Activated CD8-positive, alpha-beta T cell treated with anti-CD3 and anti-CD28 coated beads for 36 hours (primary cell): Measurements from ENCODE around the gene CFAP299. TPM values are rescaled to one million over a fixed set of nuclear protein-coding genes. Genes with fewer than 3 reads are reported as not detected.

Experiments
- ATAC-seq: fragments of 200-7000 bp; cut with Tn5 transposase; one replicate; pipeline ENCODE4 v1.10.0; 2021; ENCODE audit warnings: mild to moderate bottlenecking, moderate library complexity
- CTCF ChIA-PET: fragments of 350-600 bp; sonication (Branson Sonifier 250); formaldehyde crosslinking; loops from one replicate; lab custom pipeline; 2021; ENCODE audit warnings: antibody characterized with exemption; lab: Charles Lee
- POLR2A ChIA-PET: fragments of 350-600 bp; sonication (Branson Sonifier 250); formaldehyde crosslinking; loops from one replicate; lab custom pipeline; 2021; ENCODE audit warnings: antibody characterized with exemption; lab: Charles Lee
- DNase-seq: peaks from one replicate; pipeline ENCODE4 v3.0.0-alpha.2; 2020
- H3K27ac Mint-ChIP-seq: one replicate; pipeline ENCODE4 v1.8.0; 2021; ENCODE audit warnings: mild to moderate bottlenecking, mixed read lengths
- H3K27me3 Mint-ChIP-seq: one replicate; pipeline ENCODE4 v1.8.0; 2021; ENCODE audit warnings: mixed read lengths
- H3K36me3 Mint-ChIP-seq: one replicate; pipeline ENCODE4 v1.8.0; 2021; ENCODE audit warnings: low read depth, mixed read lengths
- H3K4me1 Mint-ChIP-seq: one replicate; pipeline ENCODE4 v1.8.0; 2021; ENCODE audit warnings: low read depth, mixed read lengths
- H3K4me3 Mint-ChIP-seq: one replicate; pipeline ENCODE4 v1.8.0; 2021; ENCODE audit warnings: mild to moderate bottlenecking, moderate library complexity, mixed read lengths
- H3K9me3 Mint-ChIP-seq: one replicate; pipeline ENCODE4 v1.8.0; 2021; ENCODE audit warnings: mixed read lengths
- intact Hi-C: fragments of 100-400 bp; cut with micrococcal nuclease; formaldehyde crosslinking; loops from one replicate; pipeline ENCODE4 v1.10.0; 2022
- total RNA-seq, 2 experiments: library from RNA; stranded (reverse); gene quantifications; one replicate each; pipeline ENCODE4 v1.2.3, GENCODE V29; 2021
- TF ChIP-seq, protein P1 (sequence below): fragments of 200-600 bp; IDR thresholded peaks from one replicate; pipeline ENCODE4 v1.8.0; 2022; ENCODE audit warnings: antibody characterized with exemption, mild to moderate bottlenecking

CFAP299 gene
- total RNA-seq, 2 experiments from 2014 or later, result not detected

- intact Hi-C loops, result no loop called here
- ATAC-seq, result no peak
These were observed 620.9 kb downstream of the CFAP299 start for GRCh38 chr4:80956421-80956820.

GRCh38 chr4:80963051-80963450 lies 627.5 kb downstream of the CFAP299 start:
- no peaks in the 10 kb centered on the region for H3K9me3 Mint-ChIP-seq
- no peaks in the 10 kb centered on the region for H3K36me3 Mint-ChIP-seq
- intact Hi-C loops, result no loop called here
- peaks cover 2% of the 10 kb centered on the region for H3K27me3 Mint-ChIP-seq
- no peak overlapping the region for H3K4me3 Mint-ChIP-seq
- no peak for ATAC-seq
- TF ChIP-seq, protein P1, sequence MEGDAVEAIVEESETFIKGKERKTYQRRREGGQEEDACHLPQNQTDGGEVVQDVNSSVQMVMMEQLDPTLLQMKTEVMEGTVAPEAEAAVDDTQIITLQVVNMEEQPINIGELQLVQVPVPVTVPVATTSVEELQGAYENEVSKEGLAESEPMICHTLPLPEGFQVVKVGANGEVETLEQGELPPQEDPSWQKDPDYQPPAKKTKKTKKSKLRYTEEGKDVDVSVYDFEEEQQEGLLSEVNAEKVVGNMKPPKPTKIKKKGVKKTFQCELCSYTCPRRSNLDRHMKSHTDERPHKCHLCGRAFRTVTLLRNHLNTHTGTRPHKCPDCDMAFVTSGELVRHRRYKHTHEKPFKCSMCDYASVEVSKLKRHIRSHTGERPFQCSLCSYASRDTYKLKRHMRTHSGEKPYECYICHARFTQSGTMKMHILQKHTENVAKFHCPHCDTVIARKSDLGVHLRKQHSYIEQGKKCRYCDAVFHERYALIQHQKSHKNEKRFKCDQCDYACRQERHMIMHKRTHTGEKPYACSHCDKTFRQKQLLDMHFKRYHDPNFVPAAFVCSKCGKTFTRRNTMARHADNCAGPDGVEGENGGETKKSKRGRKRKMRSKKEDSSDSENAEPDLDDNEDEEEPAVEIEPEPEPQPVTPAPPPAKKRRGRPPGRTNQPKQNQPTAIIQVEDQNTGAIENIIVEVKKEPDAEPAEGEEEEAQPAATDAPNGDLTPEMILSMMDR, result no peak
- H3K27ac Mint-ChIP-seq, result no peak overlapping the region
- H3K4me1 Mint-ChIP-seq, result no peaks in the 10 kb centered on the region
- ChIA-PET CTCF (interaction anchor here (1.0 to 1.8 kb wide), 2 partner anchors 10 to 600 kb away, joined by 3 to 4 read pairs; no protein-coding TSS in a partner anchor), POLR2A (no interaction called here)
- no peak for DNase-seq

More at GRCh38 chr4:80956421-80956820, 620.9 kb downstream of the CFAP299 start:
- ChIA-PET POLR2A (no interaction called here), CTCF (interaction anchor here (1.7 kb wide), 1 partner anchor 30 kb away, joined by 4 read pairs; no protein-coding TSS in a partner anchor)
- Mint-ChIP-seq H3K27ac (no peak overlapping the region), H3K4me1 (no peaks in the 10 kb centered on the region), H3K36me3 (no peaks in the 10 kb centered on the region), H3K27me3 (peaks cover 5% of the 10 kb centered on the region), H3K9me3 (no peaks in the 10 kb centered on the region), H3K4me3 (no peak overlapping the region)
- TF ChIP-seq, protein P1, result no peak
- no peak for DNase-seq

DNA sequence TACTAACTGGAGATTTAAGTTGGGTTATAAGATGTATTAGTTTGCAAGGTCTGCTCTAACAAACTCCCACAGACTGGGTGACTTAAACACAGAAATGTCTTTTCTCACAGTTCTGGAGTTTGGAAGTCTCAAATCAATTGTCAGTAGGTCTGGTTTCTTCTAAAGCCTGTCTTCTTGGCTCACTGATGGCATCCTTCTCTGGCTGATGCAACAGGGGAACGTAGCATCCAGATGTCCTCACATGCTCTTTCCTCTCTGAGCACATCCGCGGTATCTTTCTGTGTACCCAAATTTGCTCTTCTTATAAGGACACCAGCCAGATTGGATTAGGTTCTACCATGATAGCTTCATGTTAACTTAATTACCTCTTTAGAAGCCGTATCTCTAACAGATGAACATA lies 631.8 kb downstream of the CFAP299 start:
- H3K4me3 Mint-ChIP-seq, result no peak overlapping the region
- ChIA-PET CTCF (no interaction called here), POLR2A (no interaction called here)
- intact Hi-C loops, result no loop called here
- TF ChIP-seq, protein P1, result no peak
- no peaks in the 10 kb centered on the region for H3K36me3 Mint-ChIP-seq
- H3K27me3 Mint-ChIP-seq, result peaks cover 8% of the 10 kb centered on the region
- DNase-seq (no peak), ATAC-seq (no peak)
- no peaks in the 10 kb centered on the region for H3K9me3 Mint-ChIP-seq
- H3K4me1 Mint-ChIP-seq, result no peaks in the 10 kb centered on the region
- no peak overlapping the region for H3K27ac Mint-ChIP-seq

DNA sequence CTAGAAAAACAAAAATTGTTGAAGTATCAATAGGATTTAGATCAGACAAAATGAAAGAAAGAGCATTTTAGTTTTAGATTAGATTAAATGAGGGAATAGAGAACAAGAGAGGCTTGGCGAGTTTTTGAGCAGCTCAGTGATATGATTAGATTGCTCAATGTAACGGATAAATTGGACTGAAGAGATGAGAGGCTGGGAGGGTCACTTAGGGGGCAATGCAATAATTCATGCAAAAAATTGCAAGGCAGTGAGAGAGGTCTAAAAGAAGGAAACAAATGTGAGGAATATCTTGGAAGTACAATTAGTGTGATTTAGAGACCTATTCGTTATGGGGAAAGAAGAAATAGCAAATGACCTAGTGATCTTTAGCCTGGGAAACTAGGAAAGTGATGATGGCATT lies 644.7 kb downstream of the CFAP299 start:
- ChIA-PET CTCF (interaction anchor here (1.4 kb wide), 1 partner anchor 9 kb away, joined by 10 read pairs; no protein-coding TSS in a partner anchor), POLR2A (no interaction called here)
- peaks cover 2% of the 10 kb centered on the region for H3K9me3 Mint-ChIP-seq
- TF ChIP-seq, protein P1, result no peak
- no peak overlapping the region for H3K4me3 Mint-ChIP-seq
- ATAC-seq (no peak), DNase-seq (no peak)
- no peaks in the 10 kb centered on the region for H3K4me1 Mint-ChIP-seq
- H3K27me3 Mint-ChIP-seq, result peaks cover 12% of the 10 kb centered on the region
- no peaks in the 10 kb centered on the region for H3K36me3 Mint-ChIP-seq
- intact Hi-C loops, result no loop called here
- no peak overlapping the region for H3K27ac Mint-ChIP-seq

DNA sequence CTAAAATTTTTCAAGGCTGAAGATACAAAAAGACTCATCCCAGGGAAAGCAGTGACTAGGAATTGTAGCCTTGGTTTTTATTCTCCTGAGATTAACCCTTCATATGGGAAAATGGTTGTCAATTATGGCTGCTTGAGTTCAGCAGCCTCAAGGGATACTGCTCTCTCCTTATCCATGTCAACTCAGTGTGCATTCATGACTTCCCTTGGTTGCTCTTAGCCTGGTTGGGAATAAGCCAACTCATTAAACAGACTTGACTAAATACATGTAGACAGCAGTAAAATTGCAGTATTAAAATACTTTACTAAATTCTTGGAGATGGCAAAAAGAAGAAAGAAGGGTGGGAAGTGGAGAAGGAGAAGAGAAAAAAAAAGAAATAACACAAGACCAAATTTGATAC lies 650.5 kb downstream of the CFAP299 start:
- TF ChIP-seq, protein P1, result no peak
- Mint-ChIP-seq H3K27me3 (peaks cover 1% of the 10 kb centered on the region), H3K27ac (no peak overlapping the region), H3K36me3 (no peaks in the 10 kb centered on the region), H3K4me3 (no peak overlapping the region), H3K4me1 (no peaks in the 10 kb centered on the region), H3K9me3 (peaks cover 2% of the 10 kb centered on the region)
- ChIA-PET POLR2A (no interaction called here), CTCF (no interaction called here)
- intact Hi-C loops, result no loop called here
- no peak for DNase-seq
- no peak for ATAC-seq
